ENCODE results near the gene LY6G5B. TPM values are rescaled to one million over a fixed set of nuclear protein-coding genes. Genes with fewer than 3 reads are reported as not detected.

LY6G5B gene
- total and polyA plus RNA-seq, 2 donors (not counting 3 experiments of a cell fraction or from before 2014, with no cell fraction given), result 15.4 to 25.0 TPM

DNA sequence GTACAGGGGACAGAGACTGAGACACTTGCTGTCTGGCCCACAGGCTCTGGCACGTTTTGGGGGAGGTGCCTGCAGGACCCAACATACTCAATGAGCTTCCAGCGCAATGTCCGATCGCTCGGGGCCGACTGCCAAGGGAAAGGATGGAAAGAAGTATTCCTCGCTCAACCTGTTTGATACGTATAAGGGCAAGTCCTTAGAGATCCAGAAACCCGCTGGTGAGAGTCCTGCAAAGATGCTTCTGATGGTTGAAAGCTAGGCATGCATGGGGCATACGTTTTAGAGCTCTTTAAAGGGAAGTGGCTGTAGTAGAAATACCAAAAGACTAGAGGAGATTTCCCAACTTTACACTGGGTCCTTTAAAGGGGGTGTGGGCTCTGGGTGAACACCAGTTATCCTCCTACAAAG lies 47.1 kb upstream of the LY6G5B start:
- dilution Hi-C loops (cut with MboI; ENCODE audit: extremely low pct_ligation_motif_present, low sequenced_read_pairs) (no loop called here), intact Hi-C loops (cut with micrococcal nuclease) (loop anchor here (5.0 kb wide), 1 partner anchor 130 kb away; no protein-coding TSS in a partner anchor)
- no peak overlapping the region for H2AFZ ChIP-seq (ENCODE audit: low read depth, low read length)
- H3K36me3 ChIP-seq (ENCODE audit: control insufficient read depth in 2 of 2, extremely low read depth in 1 of 2, insufficient read depth in 2 of 2, low read length in 2 of 2), result peaks cover 25 to 38% of the 10 kb centered on the region in 2 experiments
- ChIA-PET CTCF (interaction anchor here (0.7 to 3.9 kb wide), 7 partner anchors 17 to 81 kb away, joined by 3 to 18 read pairs (median 4); partner anchors contain the start of gene DDX39B), POLR2A (interaction anchor here (0.8 to 2.2 kb wide), 3 partner anchors 11 to 49 kb away, joined by 3 to 4 read pairs (median 3); no protein-coding TSS in a partner anchor)
- no peaks in the 10 kb centered on the region for H3K9me1 ChIP-seq (replicated peaks; ENCODE audit: control insufficient read depth, extremely low read depth, insufficient read depth, low read length)
- FAIRE-seq, result no peak
- TF ChIP-seq POLR2A (IDR thresholded peaks at IDR 0.05; ENCODE audit: low read depth, low read length), result no peak
- no peak for TF ChIP-seq EZH2 (IDR thresholded peaks at IDR 0.05; ENCODE audit: borderline replicate concordance, low read depth, low read length, severe bottlenecking)
- no peak for TF ChIP-seq FOS (IDR thresholded peaks at IDR 0.05; ENCODE audit: borderline replicate concordance, insufficient read depth, low read length)
- TF ChIP-seq GATA2 (IDR thresholded peaks at IDR 0.05; ENCODE audit: insufficient read depth, insufficient read length, low read depth, low read length), result no peak
- TF ChIP-seq, protein P1, sequence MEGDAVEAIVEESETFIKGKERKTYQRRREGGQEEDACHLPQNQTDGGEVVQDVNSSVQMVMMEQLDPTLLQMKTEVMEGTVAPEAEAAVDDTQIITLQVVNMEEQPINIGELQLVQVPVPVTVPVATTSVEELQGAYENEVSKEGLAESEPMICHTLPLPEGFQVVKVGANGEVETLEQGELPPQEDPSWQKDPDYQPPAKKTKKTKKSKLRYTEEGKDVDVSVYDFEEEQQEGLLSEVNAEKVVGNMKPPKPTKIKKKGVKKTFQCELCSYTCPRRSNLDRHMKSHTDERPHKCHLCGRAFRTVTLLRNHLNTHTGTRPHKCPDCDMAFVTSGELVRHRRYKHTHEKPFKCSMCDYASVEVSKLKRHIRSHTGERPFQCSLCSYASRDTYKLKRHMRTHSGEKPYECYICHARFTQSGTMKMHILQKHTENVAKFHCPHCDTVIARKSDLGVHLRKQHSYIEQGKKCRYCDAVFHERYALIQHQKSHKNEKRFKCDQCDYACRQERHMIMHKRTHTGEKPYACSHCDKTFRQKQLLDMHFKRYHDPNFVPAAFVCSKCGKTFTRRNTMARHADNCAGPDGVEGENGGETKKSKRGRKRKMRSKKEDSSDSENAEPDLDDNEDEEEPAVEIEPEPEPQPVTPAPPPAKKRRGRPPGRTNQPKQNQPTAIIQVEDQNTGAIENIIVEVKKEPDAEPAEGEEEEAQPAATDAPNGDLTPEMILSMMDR (IDR thresholded peaks at IDR 0.05; ENCODE audit: extremely low read depth in 1 of 2, insufficient read depth in 1 of 2, low read depth in 1 of 2, low read length in 2 of 2), result no peak
- TF ChIP-seq POLR2AphosphoS5 (IDR thresholded peaks at IDR 0.05; ENCODE audit: insufficient read depth, low read depth, low read length), result no peak
- no peak for TF ChIP-seq JUN (IDR thresholded peaks at IDR 0.05; ENCODE audit: borderline replicate concordance, insufficient read depth, insufficient read length, low read depth)
- no peak for TF ChIP-seq MYC (IDR thresholded peaks at IDR 0.05; ENCODE audit: low read depth, low read length)
- TF ChIP-seq, protein P2, sequence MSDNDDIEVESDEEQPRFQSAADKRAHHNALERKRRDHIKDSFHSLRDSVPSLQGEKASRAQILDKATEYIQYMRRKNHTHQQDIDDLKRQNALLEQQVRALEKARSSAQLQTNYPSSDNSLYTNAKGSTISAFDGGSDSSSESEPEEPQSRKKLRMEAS (IDR thresholded peaks at IDR 0.05; ENCODE audit: insufficient read depth, insufficient read length), result no peak
- H3K9me3 ChIP-seq (replicated peaks; ENCODE audit: control insufficient read depth, insufficient read depth, low read length), result no peaks in the 10 kb centered on the region
- BruUV-seq (replicated peaks), result no TSS peak
- H3K27me3 ChIP-seq (ENCODE audit: control insufficient read depth in 2 of 2, insufficient read depth in 2 of 2, low read length in 2 of 2), result no peaks in the 10 kb centered on the region
- H3K4me2 ChIP-seq (ENCODE audit: insufficient read depth, low read length), result peak overlapping the region; percentile 92
- H3K4me3 ChIP-seq (replicated peaks in 1 of 3; ENCODE audit: insufficient read depth in 1 of 3, low read depth in 1 of 3, low read length in 3 of 3), result peak overlapping the region in 1 of 3 experiments; percentile 95
- H3K79me2 ChIP-seq (ENCODE audit: control insufficient read depth, insufficient read depth, low read length), result peaks cover 62% of the 10 kb centered on the region
- no peak overlapping the region for H3K27ac ChIP-seq (ENCODE audit: insufficient read depth, low read depth, low read length)
- H3K9ac ChIP-seq (replicated peaks; ENCODE audit: extremely low read depth, insufficient read depth, low read length), result no peak overlapping the region
- peaks cover 13% of the 10 kb centered on the region for H3K4me1 ChIP-seq (ENCODE audit: control insufficient read depth, extremely low read depth, insufficient read depth, low read length)
- no peak for DNase-seq (ENCODE audit: low read depth, low spot score)
- H4K20me1 ChIP-seq (replicated peaks; ENCODE audit: control insufficient read depth, extremely low read depth, insufficient read depth, low read length), result no peaks in the 10 kb centered on the region
